HCT116 (cell line): ENCODE measurements around the gene DNAAF8. TPM values are rescaled to one million over a fixed set of nuclear protein-coding genes. Genes with fewer than 3 reads are reported as not detected.

ENCODE experiments used
- ATAC-seq: fragments of 200-7000 bp; cut with Tn5 transposase; 2 replicates; pipeline ENCODE4 v1.9.1; 2020; ENCODE audit warnings: mild to moderate bottlenecking, moderate library complexity
- BruUV-seq: library from RNA; stranded (reverse); fragments of 400-500 nt; replicated peaks from 2 replicates; lab custom pipeline; 2021; lab: Mats Ljungman, UMichigan
- CTCF ChIA-PET: fragments of 300-600 bp; sonication (Branson Sonifier 250); formaldehyde crosslinking; loops from one replicate; lab custom pipeline; 2021; ENCODE audit warnings: antibody characterized with exemption; lab: Charles Lee
- POLR2A ChIA-PET: fragments of 300-600, 350-600 bp; sonication (Branson Sonifier 250); formaldehyde crosslinking; loops from one replicate; lab custom pipeline; 2021; ENCODE audit warnings: antibody characterized with exemption; lab: Charles Lee
- RAD21 ChIA-PET, 2 experiments: fragments of 300-600 bp; sonication (Branson Sonifier 250); formaldehyde crosslinking; loops; one replicate each; lab custom pipeline; 2023; ENCODE audit warnings: low total read pairs in 2 of 2; ENCODE audit not compliant: uncharacterized antibody in 2 of 2, unreplicated experiment in 2 of 2, low non-redundant PET in 1 of 2; lab: Charles Lee
- DNase-seq: peaks from one replicate; pipeline ENCODE4 v3.0.0-alpha.2; 2010; ENCODE audit warnings: low read depth, low spot score
- H2AFZ ChIP-seq: fragments of 200-600 bp; shearing (Covaris generic), sonication (generic); 2 replicates; pipeline ENCODE4 v1.6.1; 2017; ENCODE audit warnings: low read depth, mixed run types, mixed read lengths, antibody characterized with exemption, low read length; ENCODE audit not compliant: poor library complexity, severe bottlenecking
- H3K27ac ChIP-seq: 2 replicates; pipeline ENCODE4 v1.5.1; 2012; ENCODE audit warnings: low read depth, low read length
- H3K27me3 ChIP-seq: fragments of 200-600 bp; sonication (generic); 2 replicates; pipeline ENCODE4 v1.6.1; 2016; ENCODE audit warnings: mixed run types, low read length, mixed read lengths; ENCODE audit not compliant: insufficient read depth
- H3K36me3 ChIP-seq, 2 experiments: fragments of 200-500 bp in 1 of 2; fragments of 200-600 bp in 1 of 2; sonication (Bioruptor generic) in 1 of 2; sonication (generic) in 1 of 2; 2 replicates each; pipeline versions ENCODE4 v1.5.1 to v1.6.1; 2014 to 2016; ENCODE audit warnings: low read length in 2 of 2, inconsistent platforms in 1 of 2, mixed read lengths in 1 of 2, mixed run types in 1 of 2; ENCODE audit not compliant: insufficient read depth in 2 of 2, control insufficient read depth in 1 of 2
- H3K4me1 ChIP-seq, 2 experiments: fragments of 200-600 bp in 1 of 2; sonication (generic) in 1 of 2; 2 replicates each; pipeline versions ENCODE4 v1.5.1 to v1.6.1; 2012 to 2017; ENCODE audit warnings: low read length in 2 of 2, inconsistent platforms in 1 of 2, mild to moderate bottlenecking in 1 of 2, mixed read lengths in 1 of 2, mixed run types in 1 of 2, moderate library complexity in 1 of 2; ENCODE audit not compliant: insufficient read depth in 2 of 2, control insufficient read depth in 1 of 2
- H3K4me2 ChIP-seq: fragments of 200-600 bp; sonication (generic); 2 replicates; pipeline ENCODE4 v1.6.1; 2017; ENCODE audit warnings: mixed run types, low read length, mixed read lengths
- H3K4me3 ChIP-seq, 2 experiments: fragments of 200-600 bp in 1 of 2; sonication (generic) in 1 of 2; replicated peaks in 1 of 2; 2 replicates each; pipeline ENCODE4 v1.5.1; 2011 to 2016; ENCODE audit warnings: low read length in 2 of 2, control low read depth in 1 of 2, low read depth in 1 of 2, mild to moderate bottlenecking in 1 of 2, mixed read lengths in 1 of 2, mixed run types in 1 of 2
- H3K79me2 ChIP-seq: fragments of 200-600 bp; sonication (generic); 2 replicates; pipeline ENCODE4 v1.6.1; 2017; ENCODE audit warnings: mild to moderate bottlenecking, mixed run types, low read length, moderate library complexity, mixed read lengths; ENCODE audit not compliant: insufficient read depth
- H3K9ac ChIP-seq: fragments of 200-600 bp; sonication (generic); 2 replicates; pipeline ENCODE4 v1.6.1; 2016; ENCODE audit warnings: low read length, mixed read lengths
- H3K9me2 ChIP-seq: fragments of 200-600 bp; sonication (generic), shearing (Covaris generic); 2 replicates; pipeline ENCODE4 v1.6.1; 2017; ENCODE audit warnings: mixed run types, mild to moderate bottlenecking, moderate library complexity; ENCODE audit not compliant: insufficient read depth
- H3K9me3 ChIP-seq, 2 experiments: fragments of 200-500 bp in 1 of 2; fragments of 200-600 bp in 1 of 2; sonication (Bioruptor generic) in 1 of 2; sonication (generic) in 1 of 2; 2 replicates each; pipeline ENCODE4 v1.6.1; 2014 to 2017; ENCODE audit warnings: low read length in 2 of 2, mixed read lengths in 2 of 2, inconsistent platforms in 1 of 2, low read depth in 1 of 2, mild to moderate bottlenecking in 1 of 2, mixed run types in 1 of 2, moderate library complexity in 1 of 2; ENCODE audit not compliant: control insufficient read depth in 1 of 2, insufficient read depth in 1 of 2
- H4K20me1 ChIP-seq: fragments of 200-600 bp; sonication (generic), shearing (Covaris generic); 2 replicates; pipeline ENCODE4 v1.6.1; 2017; ENCODE audit warnings: mixed run types, mild to moderate bottlenecking, moderate library complexity; ENCODE audit not compliant: insufficient read depth
- CEBPB ChIP-seq: IDR thresholded peaks from 2 replicates; pipeline ENCODE4 v1.6.1; 2012; ENCODE audit warnings: low read depth
- CTCF ChIP-seq, 3 experiments: fragments of 200-600 bp in 1 of 3; sonication (generic) in 1 of 3; IDR thresholded peaks in 2 of 3; conservative IDR thresholded peaks in 1 of 3; 2 replicates each; pipeline ENCODE4 v1.5.1; 2012 to 2017; ENCODE audit warnings: low read depth in 2 of 3, low read length in 2 of 3, antibody characterized with exemption in 1 of 3, borderline replicate concordance in 1 of 3, control low read depth in 1 of 3, mild to moderate bottlenecking in 1 of 3, mixed read lengths in 1 of 3, mixed run types in 1 of 3, moderate library complexity in 1 of 3; ENCODE audit not compliant: insufficient read depth in 1 of 3
- FOSL1 ChIP-seq: IDR thresholded peaks from 2 replicates; pipeline ENCODE4 v1.6.1; 2012; ENCODE audit warnings: low read depth
- JUND ChIP-seq: IDR thresholded peaks from 2 replicates; pipeline ENCODE4 v1.6.1; 2012
- YY1 ChIP-seq: IDR thresholded peaks from 2 replicates; pipeline ENCODE4 v1.6.1; 2011; ENCODE audit warnings: low read length, low read depth, moderate library complexity, mild to moderate bottlenecking; ENCODE audit not compliant: insufficient replicate concordance; ENCODE audit errors: extremely low read depth
- intact Hi-C: fragments of 100-400 bp; cut with micrococcal nuclease; formaldehyde crosslinking; loops from 2 replicates; pipeline ENCODE4 v1.10.0; 2022
- total RNA-seq: library from RNA; stranded (reverse); gene quantifications from one replicate; pipeline ENCODE4 v1.2.1, GENCODE V29; 2021; ENCODE audit not compliant: unreplicated experiment

DNAAF8 gene
- total RNA-seq, 1 experiment from 2014 or later = 1.0 TPM

- TF ChIP-seq FOSL1 (no peak), CTCF (IDR thresholded peaks at IDR 0.05 in 2 of 3, conservative IDR thresholded peaks at IDR 0.05 in 1 of 3; ENCODE audit: borderline replicate concordance in 1 of 3, insufficient read depth in 1 of 3, low read depth in 2 of 3, low read length in 2 of 3) (no peak), CEBPB (no peak)
These were observed 43.7 kb downstream of the DNAAF8 start (continued) for GRCh38 chr16:4778050-4778392.

DNA sequence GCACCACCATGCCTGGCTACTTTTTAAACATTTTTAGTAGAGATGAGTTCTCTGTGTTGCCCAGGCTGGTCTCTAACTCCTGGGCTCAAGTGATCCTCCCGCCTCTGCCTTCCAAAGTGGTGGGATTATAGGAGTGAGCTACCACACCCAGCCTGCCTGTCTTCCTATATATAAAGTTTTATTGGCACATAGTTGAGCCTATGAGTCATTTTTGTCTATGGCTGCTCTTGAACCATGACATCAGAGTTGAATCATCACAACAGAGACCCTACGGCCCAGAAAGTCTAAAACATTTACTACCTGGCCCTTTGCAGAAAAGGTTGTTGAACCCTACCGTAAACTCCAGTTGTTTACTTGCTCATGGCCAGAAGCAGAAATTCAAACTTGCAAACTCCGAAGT, 45.9 kb downstream of the DNAAF8 start:
- no peaks in the 10 kb centered on the region for H3K79me2 ChIP-seq
- ATAC-seq (peak; percentile 36), DNase-seq (no peak)
- RAD21 ChIA-PET = no interaction called here
- H3K4me1 ChIP-seq = peaks cover 3 to 12% of the 10 kb centered on the region in 2 experiments; a peak in 3 of 4 replicates
- TF ChIP-seq JUND = peak; percentile 56; the same call in 1 of the 2 replicates
- TF ChIP-seq FOSL1 = peak; percentile 71
- peak; percentile 11 for TF ChIP-seq YY1
- no peak for TF ChIP-seq CEBPB
- CTCF ChIA-PET = no interaction called here
- H3K9me2 ChIP-seq = no peaks in the 10 kb centered on the region
- no peaks in the 10 kb centered on the region for H3K9me3 ChIP-seq
- BruUV-seq = no TSS peak
- H3K36me3 ChIP-seq = no peaks in the 10 kb centered on the region
- H3K9ac ChIP-seq = no peak overlapping the region
- H4K20me1 ChIP-seq = no peaks in the 10 kb centered on the region
- peak overlapping the region; percentile 43 for H3K4me2 ChIP-seq
- intact Hi-C loops = no loop called here
- no peak overlapping the region for H3K27ac ChIP-seq
- peak overlapping the region; percentile 94 for H2AFZ ChIP-seq
- POLR2A ChIA-PET = no interaction called here
- H3K27me3 ChIP-seq = no peaks in the 10 kb centered on the region
- no peak overlapping the region for H3K4me3 ChIP-seq
